Heart left ventricle (tissue), 16 donors: ENCODE data around the gene PACRG. TPM values are rescaled to one million over a fixed set of nuclear protein-coding genes. Genes with fewer than 3 reads are reported as not detected.

Source experiments
- ATAC-seq, 4 donors: fragments of 200-7000 bp; cut with Tn5 transposase; one replicate each; pipeline ENCODE4 v1.9.1; 2020 to 2022; ENCODE audit warnings: moderate library complexity in 4 of 4, mild to moderate bottlenecking in 3 of 4, moderate number of reproducible peaks in 1 of 4
- DNase-seq, 5 donors: peaks; one replicate each; pipeline ENCODE4 v3.0.0-alpha.2; 2020
- H3K27ac ChIP-seq, 12 donors: fragments of 200-600 bp; sonication (generic) in 4 of 12; one replicate each; pipeline versions ENCODE4 v1.5.0 to v1.8.0; 2016 to 2022; ENCODE audit warnings: mild to moderate bottlenecking in 2 of 12
- H3K27me3 ChIP-seq, 9 donors: fragments of 200-600 bp; sonication (generic) in 2 of 9; one replicate each; pipeline versions ENCODE4 v1.5.1 to v1.8.0; 2016 to 2022; ENCODE audit warnings: mild to moderate bottlenecking in 3 of 9
- H3K36me3 ChIP-seq, 9 donors: fragments of 200-600 bp; sonication (generic) in 2 of 9; one replicate each; pipeline versions ENCODE4 v1.5.0 to v1.8.0; 2018 to 2022; ENCODE audit warnings: mild to moderate bottlenecking in 2 of 9
- H3K4me1 ChIP-seq, 12 donors: fragments of 200-600 bp; sonication (generic) in 4 of 12; one replicate each; pipeline versions ENCODE4 v1.5.0 to v1.8.0; 2016 to 2022; ENCODE audit warnings: mild to moderate bottlenecking in 3 of 12
- H3K4me3 ChIP-seq, 12 donors: fragments of 200-600 bp; sonication (generic) in 4 of 12; one replicate each; pipeline versions ENCODE4 v1.5.0 to v1.8.0; 2017 to 2022; ENCODE audit warnings: mild to moderate bottlenecking in 9 of 12, moderate library complexity in 4 of 12
- H3K9me3 ChIP-seq, 12 donors: fragments of 200-600 bp; sonication (generic) in 4 of 12; one replicate each; pipeline versions ENCODE4 v1.5.0 to v1.8.0; 2016 to 2022; ENCODE audit warnings: mild to moderate bottlenecking in 1 of 12
- CTCF ChIP-seq, 12 donors: fragments of 200-600 bp; sonication (generic) in 4 of 12; IDR thresholded peaks; one replicate each; pipeline versions ENCODE4 v1.5.0 to v1.8.0; 2018 to 2022; ENCODE audit warnings: antibody characterized with exemption in 12 of 12, mild to moderate bottlenecking in 5 of 12
- POLR2A ChIP-seq, 2 donors: fragments of 450-650 bp; IDR thresholded peaks; one replicate each; pipeline ENCODE4 v1.6.1; 2017; ENCODE audit warnings: antibody characterized with exemption in 2 of 2, mild to moderate bottlenecking in 2 of 2, moderate library complexity in 2 of 2
- WGBS, 4 donors: extraction: QIAGEN DNeasy Blood & Tissue Kit in 2 of 4; methylation state at CpG; one replicate each; pipeline versions ENCODE4 v1.1.5 to v1.1.7; 2013 to 2018; 5-methylcytosine and 5-hydroxymethylcytosine counted together
- intact Hi-C, 10 donors: fragments of 100-400 bp; cut with DNase I; formaldehyde crosslinking; loops; one replicate each; pipeline versions ENCODE4 v1.11.1 to v1.14.2; 2022
- polyA plus RNA-seq, 2 donors: library from polyadenylated mRNA; stranded (reverse); fragments of 200-250 nt; gene quantifications; one replicate each; pipeline ENCODE4 v1.2.3, GENCODE V29; 2013
- total RNA-seq, 9 donors: library from RNA; depleted of rRNA in 2 of 9; stranded (reverse); fragments of >200 nt in 2 of 9; fragmentation: NEBNext Ultra II Directional in 3 of 9; extraction: Animal tissue kit (Norgen Biotek cat#: 25700) in 3 of 9; gene quantifications; one replicate each; pipeline versions ENCODE4 v1.1.0 to v1.2.4, GENCODE V29; 2016 to 2023
- donor health status: ischemic (EF 13 %, LVEDD 7.1; RV severe dilation, severe dysfunction).
- donor health status: healthy with polysubstance abuse.
- donor health status: DM: no; HTN: yes; CAD: no.
- donor health status: DM: no; HTN: no; CAD: no.
- donor health status: ischemic (EF 25% LVEDD 6.9; RV normal size, moderate dysfunction).
- donor health status: ischemic (EF 25% LVEDD 5.7; RV mildly dilated, moderate dysfunction).
- donor health status: healthy.
- donor health status: DM: yes; HTN: yes; CAD: no.
- donor health status: ischemic (EF 35%, LVEDD 5.7; RV mildly dilated, moderate dysfunction).
- donor health status: nonischemic (EF 11% LVEDD 7.7; RV severe dilation, severe dysfunction).
- donor health status: DM: yes; HTN: yes; CAD: no.
- donor health status: PGD.
- donor health status: ischemic (EF 29% LVEDD 5.4; RV normal size, mild dysfunction).
- donor health status: nonischemic (EF 23%, LVEDD 6.1; RV moderate dilation, normal function).

The PACRG gene
- total and polyA plus RNA-seq, 11 donors, result 2.0 to 83.3 (median 11.8) TPM

DNA sequence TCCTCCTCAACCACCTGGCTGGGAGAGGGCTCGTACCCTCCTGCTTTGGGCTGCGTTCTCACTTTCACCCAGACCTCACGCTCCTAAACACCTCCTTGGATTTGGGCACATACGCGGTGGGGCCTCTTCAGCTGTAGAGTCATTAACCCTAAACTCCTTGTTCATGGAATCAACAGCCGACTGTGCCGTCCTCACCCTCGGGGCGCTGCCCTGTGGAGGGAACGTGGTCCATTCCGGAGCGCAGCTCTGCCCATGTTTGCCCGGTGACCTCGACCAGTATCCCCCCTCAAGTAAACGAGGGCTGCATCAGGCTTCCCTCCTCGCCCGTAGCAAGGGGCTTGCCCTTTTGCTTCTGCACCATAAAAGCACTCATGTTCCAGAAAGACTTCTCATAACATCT is 512.8 kb downstream of the PACRG start:
- no peak for DNase-seq
- Histone ChIP-seq H3K27me3 (no peaks in the 10 kb centered on the region), H3K4me3 (no peak overlapping the region), H3K36me3 (no peaks in the 10 kb centered on the region), H3K9me3 (no peaks in the 10 kb centered on the region), H3K27ac (no peak overlapping the region), H3K4me1 (peaks cover 0 to 13% (median 0%) of the 10 kb centered on the region in 12 donors)
- intact Hi-C loops, result no loop called here
- WGBS, 4 donors, result 91 to 97% (median 94%) methylated on average over 17 of the region's 17 CpGs
- no peak for TF ChIP-seq POLR2A (IDR thresholded peaks at IDR 0.05)
- TF ChIP-seq CTCF (IDR thresholded peaks at IDR 0.05), result no peak
- no peak for ATAC-seq

DNA sequence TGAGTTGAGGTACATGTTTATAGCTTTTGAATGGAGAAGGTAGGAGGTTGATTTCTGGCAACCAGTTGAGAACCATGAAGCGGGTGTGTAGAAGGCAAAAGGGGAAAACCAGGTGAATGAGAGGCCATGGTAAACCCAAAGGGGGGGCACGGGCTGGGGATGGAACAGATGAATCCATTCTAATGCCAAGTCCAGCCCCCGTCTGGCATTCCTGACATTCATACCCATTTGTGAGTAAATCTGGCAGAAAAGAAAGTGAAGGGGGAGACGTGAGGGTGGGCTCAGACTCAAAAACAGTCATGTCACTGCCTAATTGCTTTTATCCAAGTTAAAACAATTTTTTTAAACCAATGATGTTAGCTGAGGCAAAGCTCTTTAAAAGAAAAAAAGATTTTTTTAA is 513.9 kb downstream of the PACRG start:
- H3K9me3 ChIP-seq, result no peaks in the 10 kb centered on the region
- no peaks in the 10 kb centered on the region for H3K36me3 ChIP-seq
- ATAC-seq (no peak), DNase-seq (no peak)
- TF ChIP-seq CTCF (IDR thresholded peaks at IDR 0.05), result no peak
- TF ChIP-seq POLR2A (IDR thresholded peaks at IDR 0.05), result no peak
- no peak overlapping the region for H3K4me3 ChIP-seq
- no peak overlapping the region for H3K27ac ChIP-seq
- intact Hi-C loops, result no loop called here
- peaks cover 0 to 18% (median 0%) of the 10 kb centered on the region in 12 donors for H3K4me1 ChIP-seq
- 85 to 90% (median 86%) methylated on average over 4 of the region's 4 CpGs for WGBS, 4 donors
- no peaks in the 10 kb centered on the region for H3K27me3 ChIP-seq

- ATAC-seq, result peak; percentile 84 to 90 (median 88)
- intact Hi-C loops, result no loop called here
These were observed 515.3 kb downstream of the PACRG start for GRCh38 chr6:163243083-163243482.

More at GRCh38 chr6:163243083-163243482, 515.3 kb downstream of the PACRG start:
- no peak for TF ChIP-seq POLR2A (IDR thresholded peaks at IDR 0.05)
- peak in 4 of 12 donors; percentile 14 to 25 (median 20) for TF ChIP-seq CTCF (IDR thresholded peaks at IDR 0.05)
- peak in 3 of 5 donors; percentile 37 to 75 (median 67) for DNase-seq
- Histone ChIP-seq H3K36me3 (no peaks in the 10 kb centered on the region), H3K27ac (peak overlapping the region in 3 of 12 donors; percentile 9 to 50 (median 12)), H3K4me1 (peaks cover 0 to 30% (median 2%) of the 10 kb centered on the region in 12 donors), H3K9me3 (no peaks in the 10 kb centered on the region), H3K27me3 (no peaks in the 10 kb centered on the region), H3K4me3 (no peak overlapping the region)
- WGBS, 4 donors, result 66 to 82% (median 76%) methylated on average over 7 to 8 of the region's 8 CpGs
